ENCODE measurements around the gene GDI2. TPM values are rescaled to one million over a fixed set of nuclear protein-coding genes. Genes with fewer than 3 reads are reported as not detected.

GDI2 gene
- total RNA-seq, 2 experiments from 2014 or later, result 187 to 194 TPM

GRCh38 chr10:5764422-5765297 lies 48.6 kb downstream of the GDI2 start:
- Mint-ChIP-seq H3K9me3 (no peaks in the 10 kb centered on the region), H3K4me3 (no peak overlapping the region), H3K4me1 (peaks cover 10% of the 10 kb centered on the region), H3K27ac (peak overlapping the region; percentile 19), H3K36me3 (peaks cover 51% of the 10 kb centered on the region), H3K27me3 (no peaks in the 10 kb centered on the region)
- POLR2A ChIA-PET, result no interaction called here
- DNase-seq (no peak), ATAC-seq (ENCODE audit: low read depth) (no peak)

- POLR2A ChIA-PET, result interaction anchor here (0.6 to 1.1 kb wide), 3 partner anchors 20 to 294 kb away, joined by 3 to 4 read pairs (median 4); partner anchors contain the start of gene TASOR2
- no peak for ATAC-seq (ENCODE audit: low read depth)
- DNase-seq, result no peak
- peaks cover 9% of the 10 kb centered on the region for H3K4me1 Mint-ChIP-seq
- no peaks in the 10 kb centered on the region for H3K27me3 Mint-ChIP-seq
- H3K4me3 Mint-ChIP-seq, result no peak overlapping the region
- peaks cover 48% of the 10 kb centered on the region for H3K36me3 Mint-ChIP-seq
- H3K9me3 Mint-ChIP-seq, result no peaks in the 10 kb centered on the region
- no peak overlapping the region for H3K27ac Mint-ChIP-seq
Measured at GRCh38 chr10:5762531-5762930, 50.7 kb downstream of the GDI2 start.

- Mint-ChIP-seq H3K9me3 (no peaks in the 10 kb centered on the region), H3K36me3 (peaks cover 44% of the 10 kb centered on the region), H3K4me1 (peaks cover 10% of the 10 kb centered on the region), H3K4me3 (no peak overlapping the region), H3K27me3 (no peaks in the 10 kb centered on the region), H3K27ac (no peak overlapping the region)
- DNase-seq, result no peak
- POLR2A ChIA-PET, result no interaction called here
- no peak for ATAC-seq (ENCODE audit: low read depth)
Measured at GRCh38 chr10:5761220-5761619, 52.0 kb downstream of the GDI2 start.

- POLR2A ChIA-PET, result no interaction called here
- no peak overlapping the region for H3K4me3 Mint-ChIP-seq
- ATAC-seq (ENCODE audit: low read depth) (no peak), DNase-seq (no peak)
- H3K27me3 Mint-ChIP-seq, result no peaks in the 10 kb centered on the region
- no peaks in the 10 kb centered on the region for H3K9me3 Mint-ChIP-seq
- peaks cover 8% of the 10 kb centered on the region for H3K4me1 Mint-ChIP-seq
- H3K36me3 Mint-ChIP-seq, result peaks cover 40% of the 10 kb centered on the region
- no peak overlapping the region for H3K27ac Mint-ChIP-seq
Measured at GRCh38 chr10:5760515-5760914, 52.7 kb downstream of the GDI2 start.

GRCh38 chr10:5758927-5759326 lies 54.3 kb downstream of the GDI2 start:
- DNase-seq (no peak), ATAC-seq (ENCODE audit: low read depth) (no peak)
- H3K36me3 Mint-ChIP-seq, result peaks cover 32% of the 10 kb centered on the region
- no peaks in the 10 kb centered on the region for H3K9me3 Mint-ChIP-seq
- H3K4me1 Mint-ChIP-seq, result peaks cover 7% of the 10 kb centered on the region
- POLR2A ChIA-PET, result no interaction called here
- H3K4me3 Mint-ChIP-seq, result no peak overlapping the region
- peak overlapping the region; percentile 36 for H3K27ac Mint-ChIP-seq
- no peaks in the 10 kb centered on the region for H3K27me3 Mint-ChIP-seq

GRCh38 chr10:5757766-5758517 lies 55.3 kb downstream of the GDI2 start:
- DNase-seq (no peak), ATAC-seq (ENCODE audit: low read depth) (no peak)
- Mint-ChIP-seq H3K9me3 (no peaks in the 10 kb centered on the region), H3K4me3 (no peak overlapping the region), H3K27ac (peak overlapping the region; percentile 46), H3K27me3 (no peaks in the 10 kb centered on the region), H3K36me3 (peaks cover 34% of the 10 kb centered on the region), H3K4me1 (peaks cover 10% of the 10 kb centered on the region)
- POLR2A ChIA-PET, result no interaction called here

- no peak for DNase-seq
- POLR2A ChIA-PET, result interaction anchor here (1.0 kb wide), 1 partner anchor 67 kb away, joined by 4 read pairs; the partner anchor contains the start of gene TASOR2
- Mint-ChIP-seq H3K4me1 (peaks cover 12% of the 10 kb centered on the region), H3K27ac (no peak overlapping the region), H3K4me3 (no peak overlapping the region), H3K9me3 (no peaks in the 10 kb centered on the region), H3K27me3 (no peaks in the 10 kb centered on the region), H3K36me3 (peaks cover 30% of the 10 kb centered on the region)
- ATAC-seq (ENCODE audit: low read depth), result no peak
Measured at GRCh38 chr10:5752301-5752871, 60.8 kb downstream of the GDI2 start.

- Mint-ChIP-seq H3K36me3 (peaks cover 29% of the 10 kb centered on the region), H3K4me3 (no peak overlapping the region), H3K27me3 (no peaks in the 10 kb centered on the region), H3K4me1 (peaks cover 11% of the 10 kb centered on the region), H3K27ac (no peak overlapping the region), H3K9me3 (no peaks in the 10 kb centered on the region)
- ATAC-seq (ENCODE audit: low read depth) (no peak), DNase-seq (no peak)
- POLR2A ChIA-PET, result interaction anchor here (1.0 kb wide), 2 partner anchors 61 to 67 kb away, joined by 4 to 5 read pairs; partner anchors contain the start of genes GDI2 and TASOR2
Measured at GRCh38 chr10:5751601-5752253, 61.5 kb downstream of the GDI2 start.

GRCh38 chr10:5748394-5748803 lies 64.8 kb downstream of the GDI2 start:
- POLR2A ChIA-PET, result no interaction called here
- no peak for ATAC-seq (ENCODE audit: low read depth)
- no peaks in the 10 kb centered on the region for H3K9me3 Mint-ChIP-seq
- no peak overlapping the region for H3K27ac Mint-ChIP-seq
- H3K4me1 Mint-ChIP-seq, result peaks cover 4% of the 10 kb centered on the region
- DNase-seq, result no peak
- peaks cover 31% of the 10 kb centered on the region for H3K36me3 Mint-ChIP-seq
- no peak overlapping the region for H3K4me3 Mint-ChIP-seq
- H3K27me3 Mint-ChIP-seq, result no peaks in the 10 kb centered on the region

- H3K4me1 Mint-ChIP-seq, result peaks cover 2% of the 10 kb centered on the region
- no peak for ATAC-seq (ENCODE audit: low read depth)
- H3K27me3 Mint-ChIP-seq, result no peaks in the 10 kb centered on the region
- H3K4me3 Mint-ChIP-seq, result no peak overlapping the region
- DNase-seq, result no peak
- no peak overlapping the region for H3K27ac Mint-ChIP-seq
- H3K36me3 Mint-ChIP-seq, result peaks cover 27% of the 10 kb centered on the region
- POLR2A ChIA-PET, result no interaction called here
- no peaks in the 10 kb centered on the region for H3K9me3 Mint-ChIP-seq
Measured at GRCh38 chr10:5746197-5746596, 67.0 kb downstream of the GDI2 start.

GRCh38 chr10:5744849-5745248 lies 68.4 kb downstream of the GDI2 start:
- no peak overlapping the region for H3K4me3 Mint-ChIP-seq
- no peak for ATAC-seq (ENCODE audit: low read depth)
- peaks cover 32% of the 10 kb centered on the region for H3K36me3 Mint-ChIP-seq
- no peaks in the 10 kb centered on the region for H3K9me3 Mint-ChIP-seq
- no peak overlapping the region for H3K27ac Mint-ChIP-seq
- DNase-seq, result no peak
- H3K4me1 Mint-ChIP-seq, result peaks cover 4% of the 10 kb centered on the region
- no peaks in the 10 kb centered on the region for H3K27me3 Mint-ChIP-seq
- POLR2A ChIA-PET, result no interaction called here

GRCh38 chr10:5743736-5744135 lies 69.5 kb downstream of the GDI2 start:
- DNase-seq, result no peak
- H3K27me3 Mint-ChIP-seq, result no peaks in the 10 kb centered on the region
- no peak overlapping the region for H3K27ac Mint-ChIP-seq
- H3K36me3 Mint-ChIP-seq, result peaks cover 33% of the 10 kb centered on the region
- peaks cover 4% of the 10 kb centered on the region for H3K4me1 Mint-ChIP-seq
- no peak overlapping the region for H3K4me3 Mint-ChIP-seq
- no peak for ATAC-seq (ENCODE audit: low read depth)
- POLR2A ChIA-PET, result no interaction called here
- no peaks in the 10 kb centered on the region for H3K9me3 Mint-ChIP-seq

GRCh38 chr10:5742116-5742515 lies 71.1 kb downstream of the GDI2 start:
- Mint-ChIP-seq H3K4me1 (peaks cover 4% of the 10 kb centered on the region), H3K9me3 (no peaks in the 10 kb centered on the region), H3K27ac (no peak overlapping the region), H3K27me3 (no peaks in the 10 kb centered on the region), H3K36me3 (peaks cover 36% of the 10 kb centered on the region), H3K4me3 (no peak overlapping the region)
- DNase-seq (no peak), ATAC-seq (ENCODE audit: low read depth) (no peak)
- POLR2A ChIA-PET, result interaction anchor here (0.6 kb wide), 1 partner anchor 174 kb away, joined by 3 read pairs; no protein-coding TSS in a partner anchor

Data from activated naive CD8-positive, alpha-beta T cell treated with anti-CD3 and anti-CD28 coated beads, Interleukin-2, amount 10 ng/mL, durations not matched to agents 7 days and 5 days (primary cell).